Testis (tissue), 3 donors: ENCODE results near the gene PPP2R5D. TPM values are rescaled to one million over a fixed set of nuclear protein-coding genes. Genes with fewer than 3 reads are reported as not detected.

Experiments
- DNase-seq: peaks from one replicate; pipeline ENCODE4 v3.0.0-alpha.2; 2019
- H3K27ac ChIP-seq, 2 donors: fragments of 200-600 bp; sonication (generic); one replicate each; pipeline ENCODE4 v1.5.1; 2019
- H3K27me3 ChIP-seq: fragments of 200-600 bp; sonication (generic); one replicate; pipeline ENCODE4 v1.5.1; 2019
- H3K36me3 ChIP-seq: fragments of 200-600 bp; sonication (generic); one replicate; pipeline ENCODE4 v1.5.1; 2017; ENCODE audit warnings: low read depth; ENCODE audit errors: missing control alignments
- H3K4me1 ChIP-seq: fragments of 200-600 bp; sonication (generic); one replicate; pipeline ENCODE4 v1.5.1; 2019
- H3K4me3 ChIP-seq, 2 donors: fragments of 200-600 bp; sonication (generic); one replicate each; pipeline ENCODE4 v1.5.1; 2017 to 2019
- H3K9me3 ChIP-seq: fragments of 200-600 bp; sonication (generic); one replicate; pipeline ENCODE4 v1.5.1; 2017
- POLR2A ChIP-seq: fragments of 450-650 bp; IDR thresholded peaks from one replicate; pipeline ENCODE4 v1.6.1; 2017; ENCODE audit warnings: antibody characterized with exemption, mild to moderate bottlenecking, moderate library complexity
- WGBS, 2 donors: methylation state at CpG; one replicate each; pipeline ENCODE4 v1.1.5; 2018; 5-methylcytosine and 5-hydroxymethylcytosine counted together
- intact Hi-C: fragments of 100-400 bp; cut with DNase I; formaldehyde crosslinking; loops from one replicate; pipeline ENCODE4 v1.15.1; 2023; ENCODE audit warnings: low total_unique reads
- polyA plus RNA-seq: library from polyadenylated mRNA; stranded (reverse); fragments of 350-450 nt; fragmentation: Illumina TruSeq; extraction: RNeasy Lipid Tissue Mini Kit (QIAGEN cat#74804); gene quantifications from one replicate; pipeline ENCODE4 v1.2.3, GENCODE V29; 2014; ENCODE audit warnings: low read depth, low replicate concordance; ENCODE audit not compliant: insufficient read depth
- total RNA-seq, 2 donors: library from RNA; depleted of rRNA; stranded (reverse); fragments of >200 nt; gene quantifications; one replicate each; pipeline ENCODE4 v1.2.3, GENCODE V29; 2016
- TF ChIP-seq, protein P1 (sequence below), 3 experiments: fragments of 450-650 bp in 2 of 3; fragments of 200-600 bp in 1 of 3; sonication (generic) in 1 of 3; IDR thresholded peaks; one replicate each; pipeline ENCODE4 v1.5.1; 2016 to 2019; ENCODE audit warnings: antibody characterized with exemption in 3 of 3, mild to moderate bottlenecking in 2 of 3, moderate library complexity in 1 of 3

PPP2R5D gene
- total and polyA plus RNA-seq, 3 donors from 2014 or later, result 73.4 to 82.5 (median 74.5) TPM

DNA sequence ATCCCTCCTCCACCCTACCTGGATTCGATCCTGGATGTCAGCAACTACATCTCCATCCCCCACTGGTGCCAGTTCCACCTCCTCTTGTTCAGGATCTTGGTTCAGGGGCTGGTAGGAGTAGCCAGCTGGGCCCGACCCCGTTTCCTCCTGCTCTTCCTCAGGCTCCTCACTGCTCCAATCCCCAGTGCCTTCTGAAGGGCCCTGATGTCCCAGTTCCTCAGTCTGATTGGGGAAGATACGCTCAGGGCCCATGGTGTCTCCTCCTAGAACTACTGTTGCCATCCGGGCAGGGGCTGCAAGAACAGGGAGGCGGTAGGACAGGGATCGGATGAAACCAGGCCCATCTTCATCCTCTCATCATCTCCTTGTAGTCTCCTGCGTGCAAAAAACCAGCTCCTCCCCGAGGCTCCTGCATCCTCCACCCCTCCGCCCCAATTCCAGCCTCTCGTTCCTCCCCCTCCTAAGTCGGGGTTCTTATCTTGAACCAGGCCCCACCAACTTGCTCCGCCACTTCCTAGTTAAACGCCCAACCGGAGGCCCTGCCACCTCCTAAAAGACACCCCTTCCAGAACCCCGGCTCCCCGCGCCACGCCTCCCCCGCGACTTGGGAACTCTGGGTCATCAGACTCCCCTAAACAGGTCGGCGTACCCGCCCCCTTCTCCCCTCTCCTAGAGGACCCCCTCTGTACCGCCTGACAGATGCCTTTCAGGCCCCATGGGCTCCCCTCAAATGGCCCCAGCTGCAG, 28.9 kb downstream of the PPP2R5D start:
- DNase-seq, result no peak
- Histone ChIP-seq H3K9me3 (no peaks in the 10 kb centered on the region), H3K36me3 (no peaks in the 10 kb centered on the region), H3K4me1 (peaks cover 32% of the 10 kb centered on the region), H3K27ac (peak overlapping the region; percentile 70 to 76), H3K27me3 (no peaks in the 10 kb centered on the region), H3K4me3 (peak overlapping the region; percentile 66 to 93)
- intact Hi-C loops, result loop anchor here (5.0 kb wide), 1 partner anchor 129 kb away; no protein-coding TSS in a partner anchor
- TF ChIP-seq POLR2A, result no peak
- 2% methylated on average over 25 of the region's 25 CpGs for WGBS, 2 donors

DNA sequence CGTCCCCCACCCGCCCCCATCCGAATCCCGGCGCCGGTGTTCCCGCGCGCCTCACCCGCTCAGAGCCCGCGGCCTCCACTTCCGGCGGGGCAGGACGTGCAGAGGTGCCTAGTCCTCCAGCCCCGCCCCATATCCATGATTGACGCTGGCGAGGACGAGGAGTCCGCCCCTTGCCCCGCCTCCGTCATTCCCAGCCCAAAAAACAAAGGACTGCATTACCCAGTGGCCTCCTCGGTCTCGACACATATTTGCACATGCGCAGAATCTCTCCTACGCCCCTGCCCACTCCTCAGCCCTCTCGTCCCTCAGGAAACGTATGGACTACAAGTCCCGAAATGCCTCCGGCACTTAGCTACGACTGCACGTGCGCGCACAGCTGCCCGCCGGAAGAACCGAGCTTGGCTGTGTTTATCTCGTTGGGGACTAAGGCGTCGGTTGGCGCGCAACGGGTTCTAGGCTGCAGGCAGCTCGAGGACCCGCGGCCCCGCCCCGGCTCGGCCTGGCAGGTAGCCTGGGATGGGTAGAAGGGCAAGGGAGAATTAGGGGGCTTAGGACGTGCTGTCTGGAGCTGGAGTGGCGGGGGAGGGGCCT, 29.6 kb downstream of the PPP2R5D start, which contains the start of the genes KLHDC3 and MEA1:
Gene KLHDC3 (plus strand): TSS at position 407 of the 591 bp plus-strand sequence. CDS start 2,944 bp downstream, outside the sequence.
Gene MEA1 (minus strand): TSS at position 104 of the 591 bp plus-strand sequence. CDS start 133 bp downstream, outside the sequence.
- intact Hi-C loops, result loop anchor here (5.0 kb wide), 1 partner anchor 128 kb away; no protein-coding TSS in a partner anchor
- Histone ChIP-seq H3K4me3 (peak within 1 kb of the TSS; percentile 66 to 93), H3K4me1 (peaks cover 32% of the 10 kb centered on the region), H3K9me3 (no peaks in the 10 kb centered on the region), H3K27ac (peak within 1 kb of the TSS; percentile 76), H3K36me3 (no peaks in the 10 kb centered on the region), H3K27me3 (no peaks in the 10 kb centered on the region)
- peak; percentile 100 for DNase-seq
- TF ChIP-seq, protein P1, sequence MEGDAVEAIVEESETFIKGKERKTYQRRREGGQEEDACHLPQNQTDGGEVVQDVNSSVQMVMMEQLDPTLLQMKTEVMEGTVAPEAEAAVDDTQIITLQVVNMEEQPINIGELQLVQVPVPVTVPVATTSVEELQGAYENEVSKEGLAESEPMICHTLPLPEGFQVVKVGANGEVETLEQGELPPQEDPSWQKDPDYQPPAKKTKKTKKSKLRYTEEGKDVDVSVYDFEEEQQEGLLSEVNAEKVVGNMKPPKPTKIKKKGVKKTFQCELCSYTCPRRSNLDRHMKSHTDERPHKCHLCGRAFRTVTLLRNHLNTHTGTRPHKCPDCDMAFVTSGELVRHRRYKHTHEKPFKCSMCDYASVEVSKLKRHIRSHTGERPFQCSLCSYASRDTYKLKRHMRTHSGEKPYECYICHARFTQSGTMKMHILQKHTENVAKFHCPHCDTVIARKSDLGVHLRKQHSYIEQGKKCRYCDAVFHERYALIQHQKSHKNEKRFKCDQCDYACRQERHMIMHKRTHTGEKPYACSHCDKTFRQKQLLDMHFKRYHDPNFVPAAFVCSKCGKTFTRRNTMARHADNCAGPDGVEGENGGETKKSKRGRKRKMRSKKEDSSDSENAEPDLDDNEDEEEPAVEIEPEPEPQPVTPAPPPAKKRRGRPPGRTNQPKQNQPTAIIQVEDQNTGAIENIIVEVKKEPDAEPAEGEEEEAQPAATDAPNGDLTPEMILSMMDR (IDR thresholded peaks at IDR 0.05), result no peak
- peak; percentile 16 for TF ChIP-seq POLR2A
- 0% methylated on average over 36 to 50 of the region's 51 CpGs for WGBS, 2 donors

DNA sequence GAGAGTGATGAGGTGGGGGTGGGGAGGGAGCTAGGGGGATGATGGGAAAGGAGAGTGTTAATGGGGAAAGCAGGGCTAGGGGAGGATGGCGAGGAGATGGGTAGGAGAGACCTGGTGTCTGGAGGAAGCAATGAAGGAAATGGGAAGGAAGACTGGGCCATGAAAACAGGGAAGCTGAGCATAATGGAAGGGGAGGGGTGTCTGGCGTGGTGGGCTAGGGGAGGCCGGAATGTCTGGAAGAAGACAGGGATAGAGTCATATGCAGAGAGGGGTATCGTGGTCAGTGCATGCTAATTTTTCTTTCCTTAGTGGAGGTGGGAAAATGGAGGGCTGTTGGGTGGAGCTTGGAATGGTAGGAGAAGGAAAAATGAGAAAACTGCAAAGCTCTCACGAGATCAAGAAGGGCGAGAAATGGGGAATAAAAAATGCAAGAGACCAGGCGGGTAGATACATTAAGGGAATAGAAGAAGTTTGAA, 30.1 kb downstream of the PPP2R5D start:
- H3K4me1 ChIP-seq, result peaks cover 32% of the 10 kb centered on the region

DNA sequence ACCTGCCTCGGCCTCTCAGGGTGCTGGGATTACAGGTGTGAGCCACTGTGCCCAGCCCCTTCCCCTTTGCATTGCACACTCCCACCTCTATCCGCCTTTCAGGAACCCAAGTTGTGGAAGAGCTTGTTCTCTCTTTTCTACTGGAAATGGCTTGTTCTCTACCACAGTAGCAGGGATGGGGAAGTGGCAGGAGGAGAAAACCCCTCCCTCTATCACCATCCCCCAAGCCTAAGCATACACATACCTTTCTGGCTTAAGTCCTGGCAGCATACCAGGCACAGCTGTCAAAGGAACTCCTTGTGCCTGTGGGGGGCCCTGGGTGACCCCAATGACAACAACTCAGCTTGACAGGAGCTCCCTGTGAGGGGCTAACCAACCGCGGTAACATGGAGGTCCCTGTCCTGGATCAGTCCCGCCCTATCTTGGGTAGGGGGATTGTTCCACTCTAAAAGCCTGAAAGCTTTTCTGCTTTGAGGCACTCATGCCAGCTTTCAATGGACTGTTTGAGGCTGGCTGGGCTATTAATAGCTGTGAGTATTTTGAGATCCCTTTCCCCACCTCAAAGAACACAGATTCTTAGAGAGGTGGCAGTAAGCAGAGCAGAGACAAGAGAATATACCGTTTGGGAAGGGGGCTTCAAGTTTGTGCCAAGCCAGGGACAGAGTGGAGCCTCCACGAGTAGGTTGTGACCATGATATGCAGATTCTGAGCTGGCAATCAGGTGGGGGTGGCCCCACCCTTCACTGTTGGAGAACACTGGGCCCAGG, 32.0 kb downstream of the PPP2R5D start:
- H3K4me1 ChIP-seq, result peaks cover 37% of the 10 kb centered on the region
- no peaks in the 10 kb centered on the region for H3K36me3 ChIP-seq
- H3K9me3 ChIP-seq, result no peaks in the 10 kb centered on the region
- no peak for TF ChIP-seq POLR2A
- TF ChIP-seq, protein P1 (IDR thresholded peaks at IDR 0.05), result no peak
- no peak overlapping the region for H3K4me3 ChIP-seq
- H3K27ac ChIP-seq, result peak overlapping the region; percentile 3 to 21
- no peaks in the 10 kb centered on the region for H3K27me3 ChIP-seq
- DNase-seq, result no peak
- intact Hi-C loops, result no loop called here
- WGBS, 2 donors, result 58 to 60% methylated on average over 4 to 7 of the region's 7 CpGs

More for the DNA sequence above, 30.1 kb downstream of the PPP2R5D start:
- H3K36me3 ChIP-seq, result no peaks in the 10 kb centered on the region
- intact Hi-C loops, result loop anchor here (5.0 kb wide), 1 partner anchor 128 kb away; no protein-coding TSS in a partner anchor
- TF ChIP-seq, protein P1 (IDR thresholded peaks at IDR 0.05), result no peak
- no peak for TF ChIP-seq POLR2A
- no peaks in the 10 kb centered on the region for H3K27me3 ChIP-seq
- no peaks in the 10 kb centered on the region for H3K9me3 ChIP-seq
- peak overlapping the region; percentile 68 to 76 for H3K27ac ChIP-seq
- peak overlapping the region; percentile 66 to 93 for H3K4me3 ChIP-seq
- no peak for DNase-seq
- WGBS, 2 donors, result 0 to 2% methylated on average over 7 of the region's 7 CpGs
